Endothelial cell of umbilical vein (primary cell): ENCODE measurements around the gene KCNJ15. TPM values are rescaled to one million over a fixed set of nuclear protein-coding genes. Genes with fewer than 3 reads are reported as not detected.

ENCODE experiments used
- BruUV-seq: library from RNA; stranded (reverse); fragments of 400-500 nt; replicated peaks from 2 replicates; lab custom pipeline; 2021; lab: Mats Ljungman, UMichigan
- CTCF ChIA-PET: fragments of 300-600, 350-600 bp; sonication (Branson Sonifier 250); formaldehyde crosslinking; loops from one replicate; lab custom pipeline; 2021; ENCODE audit warnings: antibody characterized with exemption, inconsistent platforms; lab: Charles Lee
- POLR2A ChIA-PET: fragments of 300-600, 350-600 bp; sonication (Branson Sonifier 250); formaldehyde crosslinking; loops from one replicate; lab custom pipeline; 2021; ENCODE audit warnings: antibody characterized with exemption, inconsistent platforms; lab: Charles Lee
- DNase-seq: peaks from one replicate; pipeline ENCODE4 v3.0.0-alpha.2; 2011; ENCODE audit warnings: low read depth, low spot score
- FAIRE-seq: peaks from 2 replicates; lab custom pipeline; 2011; peaks lifted over from hg19 to GRCh38; lab: Jason Lieb, UNC
- H2AFZ ChIP-seq: 2 replicates; pipeline ENCODE4 v1.6.0; 2012; ENCODE audit warnings: low read depth, low read length, control low read depth, inconsistent platforms
- H3K27ac ChIP-seq: 2 replicates; pipeline ENCODE4 v1.5.1; 2011; ENCODE audit warnings: low read depth, mild to moderate bottlenecking, control low read depth, low read length, moderate library complexity; ENCODE audit not compliant: insufficient read depth
- H3K27me3 ChIP-seq, 2 experiments: 2 replicates each; pipeline versions ENCODE4 v1.6.0 to v1.6.1; 2011; ENCODE audit warnings: low read length in 2 of 2, mixed read lengths in 1 of 2; ENCODE audit not compliant: control insufficient read depth in 2 of 2, insufficient read depth in 2 of 2
- H3K36me3 ChIP-seq, 2 experiments: 2 replicates in 1 of 2; 3 replicates in 1 of 2; pipeline ENCODE4 v1.5.1; 2011; ENCODE audit warnings: low read length in 2 of 2, mild to moderate bottlenecking in 1 of 2, moderate library complexity in 1 of 2; ENCODE audit not compliant: control insufficient read depth in 2 of 2, insufficient read depth in 2 of 2; ENCODE audit errors: extremely low read depth in 1 of 2
- H3K4me1 ChIP-seq: 3 replicates; pipeline ENCODE4 v1.5.1; 2011; ENCODE audit warnings: mild to moderate bottlenecking, low read length; ENCODE audit not compliant: control insufficient read depth, insufficient read depth; ENCODE audit errors: extremely low read depth
- H3K4me2 ChIP-seq: 2 replicates; pipeline ENCODE4 v1.6.1; 2011; ENCODE audit warnings: low read length, control low read depth, mixed read lengths; ENCODE audit not compliant: insufficient read depth
- H3K4me3 ChIP-seq, 3 experiments: fragments of 200-600 bp in 1 of 3; sonication (generic), shearing (Covaris generic) in 1 of 3; replicated peaks in 1 of 3; 2 replicates each; pipeline ENCODE4 v1.5.1; 2011 to 2016; ENCODE audit warnings: control low read depth in 3 of 3, low read length in 3 of 3, mild to moderate bottlenecking in 2 of 3, inconsistent platforms in 1 of 3, low read depth in 1 of 3, moderate library complexity in 1 of 3; ENCODE audit not compliant: insufficient read depth in 1 of 3
- H3K79me2 ChIP-seq: 2 replicates; pipeline ENCODE4 v1.6.0; 2012; ENCODE audit warnings: low read length, inconsistent platforms; ENCODE audit not compliant: control insufficient read depth, insufficient read depth
- H3K9ac ChIP-seq: replicated peaks from 2 replicates; pipeline ENCODE3; 2011; ENCODE audit warnings: low read length, control low read depth; ENCODE audit not compliant: insufficient read depth; ENCODE audit errors: extremely low read depth
- H3K9me1 ChIP-seq: replicated peaks from 3 replicates; pipeline ENCODE4 v1.6.0; 2011; ENCODE audit warnings: mild to moderate bottlenecking, low read length; ENCODE audit not compliant: control insufficient read depth, insufficient read depth; ENCODE audit errors: extremely low read depth
- H3K9me3 ChIP-seq: replicated peaks from 2 replicates; pipeline ENCODE4 v1.5.1; 2012; ENCODE audit warnings: low read length, inconsistent platforms; ENCODE audit not compliant: control insufficient read depth, insufficient read depth
- H4K20me1 ChIP-seq: replicated peaks from 2 replicates; pipeline ENCODE3; 2011; ENCODE audit warnings: mild to moderate bottlenecking, low read length; ENCODE audit not compliant: control insufficient read depth, insufficient read depth; ENCODE audit errors: extremely low read depth
- EZH2 ChIP-seq: IDR thresholded peaks from 2 replicates; pipeline ENCODE4 v1.6.1; 2012; ENCODE audit warnings: borderline replicate concordance, low read depth, mild to moderate bottlenecking, moderate library complexity, low read length, inconsistent platforms; ENCODE audit not compliant: severe bottlenecking
- FOS ChIP-seq: IDR thresholded peaks from 2 replicates; pipeline ENCODE4 v1.6.1; 2011; ENCODE audit warnings: mild to moderate bottlenecking, low read length, moderate library complexity, borderline replicate concordance; ENCODE audit not compliant: insufficient read depth
- GATA2 ChIP-seq: IDR thresholded peaks from 2 replicates; pipeline ENCODE4 v1.7.0; 2011; ENCODE audit warnings: low read depth, mild to moderate bottlenecking, moderate library complexity, mixed read lengths, low read length; ENCODE audit not compliant: insufficient read length, insufficient read depth
- JUN ChIP-seq: IDR thresholded peaks from 2 replicates; pipeline ENCODE4 v1.6.1; 2011; ENCODE audit warnings: borderline replicate concordance, low read depth; ENCODE audit not compliant: insufficient read length, insufficient read depth
- MAX ChIP-seq: IDR thresholded peaks from 2 replicates; pipeline ENCODE4 v1.6.1; 2011; ENCODE audit not compliant: insufficient read depth, insufficient read length
- MYC ChIP-seq: IDR thresholded peaks from one replicate; pipeline ENCODE4 v1.6.1; 2011; ENCODE audit warnings: mild to moderate bottlenecking, low read depth, low read length
- POLR2A ChIP-seq: IDR thresholded peaks from 2 replicates; pipeline ENCODE4 v1.6.1; 2012; ENCODE audit warnings: low read depth, mild to moderate bottlenecking, control low read depth, low read length
- POLR2AphosphoS5 ChIP-seq: IDR thresholded peaks from 2 replicates; pipeline ENCODE4 v1.6.1; 2012; ENCODE audit warnings: low read depth, mild to moderate bottlenecking, control low read depth, low read length, moderate library complexity; ENCODE audit not compliant: insufficient read depth
- dilution Hi-C: fragments of 300-500 bp; cut with MboI; formaldehyde crosslinking; loops from one replicate; pipeline ENCODE4 v1.15.0; 2019; ENCODE audit warnings: low sequenced_read_pairs; ENCODE audit not compliant: extremely low pct_ligation_motif_present
- intact Hi-C: fragments of 100-400 bp; cut with micrococcal nuclease; formaldehyde crosslinking; loops from one replicate; pipeline ENCODE4 v1.10.0; 2022
- polyA plus RNA-seq, 4 experiments: library from polyadenylated mRNA; depleted of rRNA in 3 of 4; stranded (reverse) in 3 of 4; unstranded in 1 of 4; fragments of >200 nt; gene quantifications; 2 replicates each; pipeline versions ENCODE4 v1.2.1 to v1.2.3, GENCODE V29; 2011 to 2012; ENCODE audit warnings: missing spikeins in 1 of 4
- total RNA-seq: library from RNA; stranded (reverse); gene quantifications from 2 replicates; pipeline ENCODE4 v1.2.3, GENCODE V29; 2021
- TF ChIP-seq, protein P1 (sequence below), 2 donors: IDR thresholded peaks; 1 replicate in 1 of 2; 2 replicates in 1 of 2; pipeline ENCODE4 v1.5.1; 2011; ENCODE audit warnings: low read length in 2 of 2, mild to moderate bottlenecking in 2 of 2, moderate library complexity in 2 of 2, control low read depth in 1 of 2, inconsistent platforms in 1 of 2, low read depth in 1 of 2; ENCODE audit not compliant: insufficient read depth in 1 of 2; ENCODE audit errors: extremely low read depth in 1 of 2

The KCNJ15 gene
- total and polyA plus RNA-seq, 2 donors (not counting 3 experiments of a cell fraction or from before 2014, with no cell fraction given) = 1.4 to 1.5 TPM

GRCh38 chr21:38228537-38228936 lies 28.3 kb upstream of the KCNJ15 start:
- Histone ChIP-seq H3K4me1 (no peaks in the 10 kb centered on the region), H3K36me3 (no peaks in the 10 kb centered on the region), H3K4me3 (no peak overlapping the region), H3K9me1 (no peaks in the 10 kb centered on the region), H3K79me2 (no peaks in the 10 kb centered on the region), H3K9me3 (peaks cover 8% of the 10 kb centered on the region), H4K20me1 (no peaks in the 10 kb centered on the region), H3K9ac (no peak overlapping the region), H3K4me2 (no peak overlapping the region), H3K27ac (no peak overlapping the region), H2AFZ (no peak overlapping the region), H3K27me3 (no peaks in the 10 kb centered on the region)
- intact Hi-C loops (no loop called here), dilution Hi-C loops (no loop called here)
- BruUV-seq = no TSS peak
- no peak for FAIRE-seq
- CTCF ChIA-PET = interaction anchor here (2.9 to 3.8 kb wide), 2 partner anchors 10 to 124 kb away, joined by 10 to 24 read pairs; no protein-coding TSS in a partner anchor
- TF ChIP-seq POLR2A = no peak
- TF ChIP-seq JUN = no peak
- TF ChIP-seq MAX = no peak
- TF ChIP-seq FOS = no peak
- TF ChIP-seq MYC = no peak
- TF ChIP-seq EZH2 = no peak
- TF ChIP-seq GATA2 = no peak
- TF ChIP-seq, protein P1, sequence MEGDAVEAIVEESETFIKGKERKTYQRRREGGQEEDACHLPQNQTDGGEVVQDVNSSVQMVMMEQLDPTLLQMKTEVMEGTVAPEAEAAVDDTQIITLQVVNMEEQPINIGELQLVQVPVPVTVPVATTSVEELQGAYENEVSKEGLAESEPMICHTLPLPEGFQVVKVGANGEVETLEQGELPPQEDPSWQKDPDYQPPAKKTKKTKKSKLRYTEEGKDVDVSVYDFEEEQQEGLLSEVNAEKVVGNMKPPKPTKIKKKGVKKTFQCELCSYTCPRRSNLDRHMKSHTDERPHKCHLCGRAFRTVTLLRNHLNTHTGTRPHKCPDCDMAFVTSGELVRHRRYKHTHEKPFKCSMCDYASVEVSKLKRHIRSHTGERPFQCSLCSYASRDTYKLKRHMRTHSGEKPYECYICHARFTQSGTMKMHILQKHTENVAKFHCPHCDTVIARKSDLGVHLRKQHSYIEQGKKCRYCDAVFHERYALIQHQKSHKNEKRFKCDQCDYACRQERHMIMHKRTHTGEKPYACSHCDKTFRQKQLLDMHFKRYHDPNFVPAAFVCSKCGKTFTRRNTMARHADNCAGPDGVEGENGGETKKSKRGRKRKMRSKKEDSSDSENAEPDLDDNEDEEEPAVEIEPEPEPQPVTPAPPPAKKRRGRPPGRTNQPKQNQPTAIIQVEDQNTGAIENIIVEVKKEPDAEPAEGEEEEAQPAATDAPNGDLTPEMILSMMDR (IDR thresholded peaks at IDR 0.05; ENCODE audit: extremely low read depth in 1 of 2, insufficient read depth in 1 of 2, low read depth in 1 of 2, low read length in 2 of 2) = no peak
- TF ChIP-seq POLR2AphosphoS5 = no peak
- DNase-seq = no peak
- POLR2A ChIA-PET = no interaction called here
